Activated naive CD8-positive, alpha-beta T cell treated with anti-CD3 and anti-CD28 coated beads, Interleukin-2, amount 50 U/mL, for 16 hours (primary cell): ENCODE results near the gene IL18R1.
"Not testable (repeated sequence)": the region's sequence is repeated elsewhere in the genome, so short reads cannot be mapped to it uniquely, and the experiment has no call there.

ENCODE experiments used
- DNase-seq: peaks from one replicate; pipeline ENCODE4 v3.0.0-alpha.2; 2020; ENCODE audit warnings: low read depth, low spot score

The IL18R1 gene

DNA sequence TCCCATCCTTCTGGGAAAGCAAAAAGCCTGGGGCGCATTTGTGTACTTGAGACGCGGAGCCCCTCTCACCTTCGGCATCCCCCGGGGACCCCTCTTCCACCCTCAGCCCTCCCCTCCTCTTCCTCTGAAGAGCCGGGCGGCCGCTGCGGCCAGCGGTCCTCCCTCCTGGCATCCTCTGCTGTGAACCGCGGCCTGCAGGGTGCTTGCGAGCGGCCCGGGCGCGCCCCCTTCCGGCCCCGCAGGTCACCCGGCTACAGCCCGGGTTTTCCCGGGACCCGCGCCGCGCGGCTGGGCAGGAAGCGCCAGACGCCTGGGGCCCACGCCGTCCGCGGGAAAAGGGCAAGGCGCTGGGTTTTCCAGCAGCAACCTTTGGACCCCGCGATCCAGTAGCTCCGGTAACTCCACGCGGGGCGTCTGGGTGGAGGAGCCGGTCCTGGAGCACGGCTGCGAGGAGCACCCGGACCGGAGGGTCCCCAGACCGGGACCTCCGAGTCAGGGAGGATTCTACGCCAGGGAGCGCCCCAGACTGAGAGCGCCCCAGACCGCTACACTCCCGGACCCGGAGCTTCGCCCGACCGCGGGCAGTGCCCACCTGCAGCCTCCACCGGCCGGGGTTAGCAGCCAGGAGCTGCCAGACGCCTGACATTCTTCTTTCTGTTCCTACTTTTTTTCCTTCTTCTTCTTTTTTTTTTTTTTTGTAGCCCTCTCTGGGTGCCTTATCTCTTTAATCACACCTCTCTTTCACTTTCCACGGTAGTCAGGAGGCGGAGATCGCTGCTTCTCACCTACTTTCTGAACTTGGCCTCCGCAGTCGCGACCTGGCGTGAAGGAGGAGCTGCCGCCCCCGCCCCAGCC lies at the start of gene IL18R1:
IL18R1 (plus strand) TSS at position 271 of the 855 bp plus-strand sequence. CDS start 6,865 bp downstream, outside the sequence.
- DNase-seq = peak; percentile 36

DNA sequence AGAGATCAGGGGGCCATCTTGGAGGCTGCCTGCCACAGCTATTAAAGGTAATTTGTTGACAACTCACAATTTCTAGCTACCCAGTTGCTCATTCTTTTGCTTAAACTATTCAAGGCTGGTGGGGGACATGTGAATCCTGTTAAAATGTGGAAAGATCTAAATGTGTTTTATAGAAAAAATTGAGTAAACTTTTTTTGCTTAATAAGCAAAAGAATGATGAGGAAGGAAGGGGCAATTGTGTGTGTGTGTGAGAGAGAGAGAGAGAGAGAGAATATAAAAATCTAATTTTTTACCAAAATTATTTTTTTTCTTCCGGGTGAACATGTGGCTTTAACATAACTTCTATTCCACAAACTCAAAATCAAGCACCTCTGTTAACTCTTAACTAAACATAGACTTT lies 49.5 kb upstream of the IL18R1 start:
- DNase-seq = no peak

DNA sequence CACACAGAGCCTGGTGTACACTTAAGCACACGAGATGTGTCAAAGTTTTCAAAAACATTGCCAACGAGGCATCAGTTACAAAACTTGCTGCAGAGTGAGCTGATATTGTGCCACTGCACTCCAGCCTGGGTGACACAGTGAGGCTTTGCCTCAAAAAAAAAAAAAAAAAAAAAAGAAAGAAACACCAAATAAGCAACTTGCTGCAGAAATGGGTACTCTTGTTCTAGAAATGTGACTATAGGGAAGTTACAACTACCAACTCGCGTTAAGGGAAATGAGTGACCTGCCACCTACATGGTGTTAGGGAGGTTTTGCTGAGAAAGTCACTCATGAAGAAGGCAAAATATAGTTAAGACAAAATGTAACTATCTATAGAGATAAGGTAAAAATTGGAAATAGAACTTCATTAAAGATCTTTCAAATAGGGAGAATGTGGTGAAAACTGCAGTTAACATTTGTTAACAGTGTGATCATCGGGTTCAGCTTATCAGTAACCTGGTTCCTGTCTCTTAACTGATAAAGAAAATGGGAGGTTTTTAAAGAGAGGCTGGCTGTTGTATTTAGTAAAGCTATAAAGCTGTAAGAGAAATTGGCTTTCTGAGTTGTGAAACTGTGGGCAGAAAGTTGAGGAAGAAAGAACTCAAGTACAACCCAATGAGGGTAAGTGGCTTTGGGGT lies 44.5 kb upstream of the IL18R1 start, which contains the start of gene IL1RL1:
IL1RL1 (plus strand) TSS at position 600 of the 677 bp plus-strand sequence. CDS start 26,702 bp downstream, outside the sequence.
- no peak for DNase-seq

GRCh38 chr2:102313025-102313424 lies 42.6 kb upstream of the IL18R1 start:
- DNase-seq = no peak

DNA sequence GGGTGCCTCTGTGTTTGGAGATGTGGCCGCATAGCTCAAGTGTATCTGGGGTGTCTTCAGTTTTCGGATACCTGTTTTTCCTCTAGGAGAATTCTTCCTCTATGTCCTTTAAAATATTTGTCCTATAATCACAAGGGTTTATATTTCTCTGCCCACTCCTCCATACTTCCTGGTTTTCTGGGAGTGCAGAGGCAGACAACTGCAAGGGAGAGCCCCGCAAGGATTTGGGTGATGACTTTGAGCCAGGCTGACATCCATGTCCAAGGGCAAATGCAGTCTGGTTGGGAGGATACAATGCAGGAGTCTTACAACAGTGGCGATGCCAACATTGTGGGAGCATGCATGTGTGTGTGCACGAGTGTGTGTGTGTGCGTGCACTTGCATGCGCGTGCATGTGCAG lies 42.1 kb upstream of the IL18R1 start:
- DNase-seq = no peak

- no peak for DNase-seq
Measured at GRCh38 chr2:102313950-102314349, 41.6 kb upstream of the IL18R1 start.

DNA sequence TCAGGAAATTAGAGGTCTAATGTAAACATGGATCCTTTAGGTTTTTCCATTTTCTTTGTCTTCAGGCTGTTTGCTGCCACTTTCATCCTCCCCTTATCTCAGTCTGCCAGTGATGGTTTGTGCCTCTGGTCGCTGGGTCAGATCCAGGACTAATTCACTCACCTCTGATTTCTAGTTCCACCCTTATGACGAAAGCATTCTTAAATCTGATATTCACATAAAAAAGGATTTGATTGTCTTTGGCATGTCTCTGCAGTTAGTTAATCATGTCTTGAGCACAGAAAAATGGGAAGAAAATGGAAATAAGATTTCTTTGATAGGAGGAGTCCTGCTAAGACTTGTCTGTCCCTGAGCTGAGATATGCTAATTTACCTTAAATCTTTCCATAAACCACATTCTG lies 39.7 kb upstream of the IL18R1 start:
- no peak for DNase-seq

GRCh38 chr2:102317715-102318114 lies 37.9 kb upstream of the IL18R1 start:
- no peak for DNase-seq

GRCh38 chr2:102318437-102318836 lies 37.2 kb upstream of the IL18R1 start:
- DNase-seq = no peak

GRCh38 chr2:102321941-102322719 lies 33.5 kb upstream of the IL18R1 start:
- DNase-seq = no peak

DNA sequence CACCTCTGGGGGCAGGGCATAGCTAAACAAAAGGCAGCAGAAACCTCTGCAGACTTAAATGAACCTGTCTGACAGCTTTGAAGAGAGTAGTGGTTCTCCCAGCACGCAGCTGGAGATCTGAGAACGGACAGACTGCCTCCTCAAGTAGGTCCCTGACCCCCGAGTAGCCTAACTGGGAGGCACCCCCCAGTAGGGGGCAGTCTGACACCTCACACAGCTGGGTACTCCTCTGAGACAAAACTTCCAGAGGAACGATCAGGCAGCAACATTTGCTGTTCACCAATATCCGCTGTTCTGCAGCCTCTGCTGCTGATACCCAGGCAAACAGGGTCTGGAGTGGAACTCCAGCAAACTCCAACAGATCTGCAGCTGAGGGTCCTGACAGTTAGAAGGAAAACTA lies 30.7 kb upstream of the IL18R1 start:
- not testable (repeated sequence) for DNase-seq

DNA sequence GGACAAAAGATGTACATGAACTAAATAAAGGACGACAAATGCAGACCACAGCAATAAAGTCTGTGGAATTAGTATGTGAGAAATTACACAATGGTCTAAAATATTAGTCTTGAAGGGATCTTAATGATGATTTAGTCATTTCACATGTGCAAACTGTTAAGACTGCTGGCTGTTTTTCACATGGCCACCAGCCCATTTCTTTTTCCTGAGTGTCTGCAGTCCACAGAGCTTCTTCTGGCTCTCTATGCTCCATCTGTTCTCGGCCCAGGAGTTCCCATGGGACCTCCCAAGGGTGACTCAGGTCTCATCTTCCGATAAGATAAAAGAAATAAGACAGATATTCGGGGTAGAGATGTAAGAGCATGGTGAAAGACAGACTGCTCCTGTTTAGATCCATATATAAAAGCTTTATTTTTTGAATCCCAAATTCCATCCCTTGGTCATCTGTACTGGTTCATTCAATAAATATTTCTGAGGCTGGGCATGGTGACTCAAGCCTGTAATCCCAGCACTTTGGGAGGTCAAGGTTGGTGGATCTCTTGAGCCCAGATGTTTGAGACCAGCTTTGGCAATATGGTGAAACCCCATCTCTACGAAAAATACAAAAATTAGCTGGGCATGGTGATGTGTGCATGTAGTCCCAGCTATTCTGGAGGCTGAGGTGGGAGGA lies 24.1 kb upstream of the IL18R1 start:
- no peak for DNase-seq

- no peak for DNase-seq
Measured at GRCh38 chr2:102334486-102334885, 21.1 kb upstream of the IL18R1 start.

DNA sequence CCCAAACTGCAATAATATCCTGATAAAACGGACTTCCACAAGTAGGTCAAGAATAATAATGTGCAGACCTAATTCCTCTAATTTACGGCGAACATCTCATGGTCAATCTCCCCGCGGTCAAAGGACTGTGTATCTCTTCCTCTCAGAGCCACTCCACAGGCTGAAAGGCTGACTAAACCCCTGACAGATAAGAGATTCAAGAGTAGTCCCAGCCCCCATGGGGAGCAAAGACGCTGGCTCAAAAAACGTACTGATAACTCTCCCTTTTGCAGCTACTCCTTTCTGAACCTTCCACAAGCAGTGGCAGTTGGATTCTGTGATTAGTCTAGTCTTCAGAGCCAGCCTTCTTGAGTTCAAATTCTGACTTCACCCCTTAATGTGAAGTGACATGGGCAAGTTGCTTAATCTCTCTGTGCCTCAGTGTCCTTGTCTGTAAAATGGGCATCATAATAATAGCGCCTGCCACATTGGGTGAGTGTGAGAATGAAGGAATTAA lies 19.7 kb upstream of the IL18R1 start:
- no peak for DNase-seq

- no peak for DNase-seq
Measured at GRCh38 chr2:102336502-102336945, 19.1 kb upstream of the IL18R1 start.

- DNase-seq = no peak
Measured at GRCh38 chr2:102337012-102337411, 18.6 kb upstream of the IL18R1 start.

GRCh38 chr2:102337481-102338386 lies 17.9 kb upstream of the IL18R1 start:
- no peak for DNase-seq

- DNase-seq = no peak
Measured at GRCh38 chr2:102340778-102341177, 14.8 kb upstream of the IL18R1 start.

DNA sequence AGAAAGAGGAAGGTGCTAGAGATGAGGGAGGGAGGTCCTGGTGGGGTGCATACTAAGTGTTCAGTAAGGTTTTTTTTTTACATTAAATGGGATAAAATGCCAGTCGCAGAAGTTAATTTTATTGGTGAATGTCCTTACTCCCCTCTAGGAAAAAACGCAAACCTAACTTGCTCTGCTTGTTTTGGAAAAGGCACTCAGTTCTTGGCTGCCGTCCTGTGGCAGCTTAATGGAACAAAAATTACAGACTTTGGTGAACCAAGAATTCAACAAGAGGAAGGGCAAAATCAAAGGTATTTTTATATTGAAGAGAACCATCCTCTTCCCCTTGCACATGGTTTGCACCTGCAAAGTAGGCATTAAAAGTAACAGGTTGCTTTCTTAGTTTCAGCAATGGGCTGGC lies 12.7 kb upstream of the IL18R1 start:
- no peak for DNase-seq

- no peak for DNase-seq
Measured at GRCh38 chr2:102344397-102344796, 11.2 kb upstream of the IL18R1 start.
